GM21381 (cell line): Measurements from ENCODE around the gene IL20.

Source experiments
- ATAC-seq: cut with Tn5 transposase; IDR thresholded peaks from one replicate; pipeline ENCODE4 v1.9.1; 2021; ENCODE audit warnings: mild to moderate bottlenecking, moderate library complexity; ENCODE audit not compliant: unreplicated experiment

Gene IL20

GRCh38 chr1:206873603-206874188 lies 8.3 kb downstream of the IL20 start:
- no peak for ATAC-seq

GRCh38 chr1:206875752-206876377 lies 10.4 kb downstream of the IL20 start:
- no peak for ATAC-seq

GRCh38 chr1:206878456-206878855 lies 13.0 kb downstream of the IL20 start:
- no peak for ATAC-seq

GRCh38 chr1:206880314-206880713 lies 14.9 kb downstream of the IL20 start:
- ATAC-seq: no peak

- no peak for ATAC-seq
Measured at GRCh38 chr1:206882555-206882954, 17.1 kb downstream of the IL20 start.

- no peak for ATAC-seq
Measured at GRCh38 chr1:206883160-206883559, 17.7 kb downstream of the IL20 start.

- ATAC-seq: no peak
Measured at GRCh38 chr1:206883876-206884275, 18.5 kb downstream of the IL20 start.

- ATAC-seq: no peak
Measured at GRCh38 chr1:206885341-206886060, 20.1 kb downstream of the IL20 start.

- no peak for ATAC-seq
Measured at GRCh38 chr1:206886831-206887230, 21.4 kb downstream of the IL20 start.

- no peak for ATAC-seq
Measured at GRCh38 chr1:206887701-206888100, 22.3 kb downstream of the IL20 start.

GRCh38 chr1:206890125-206891060 lies 25.0 kb downstream of the IL20 start:
- no peak for ATAC-seq

GRCh38 chr1:206891412-206891811 lies 26.0 kb downstream of the IL20 start:
- no peak for ATAC-seq

GRCh38 chr1:206892351-206892984 lies 27.0 kb downstream of the IL20 start:
- ATAC-seq: no peak

- ATAC-seq: no peak
Measured at GRCh38 chr1:206893380-206893779, 28.0 kb downstream of the IL20 start.

GRCh38 chr1:206895325-206895724 lies 29.9 kb downstream of the IL20 start:
- no peak for ATAC-seq

- ATAC-seq: no peak
Measured at GRCh38 chr1:206895837-206896242, 30.4 kb downstream of the IL20 start.

- ATAC-seq: no peak
Measured at GRCh38 chr1:206896261-206896660, 30.8 kb downstream of the IL20 start.

- ATAC-seq: no peak
Measured at GRCh38 chr1:206897175-206897574, 31.8 kb downstream of the IL20 start, which contains the start of gene IL24. IL24 (plus strand) TSS chr1:206897443; CDS start chr1:206897833, 390 bp downstream.

GRCh38 chr1:206898089-206898914 lies 32.9 kb downstream of the IL20 start:
- ATAC-seq: no peak
